ENCODE results near the gene KITLG.
"Not testable (repeated sequence)": the region's sequence is repeated elsewhere in the genome, so short reads cannot be mapped to it uniquely, and the experiment has no call there.

Gene KITLG

GRCh38 chr12:88544991-88545980, 35.0 kb downstream of the KITLG start:
- DNase-seq (ENCODE audit: low read depth in 2 of 3, low spot score in 1 of 3), result no peak

- DNase-seq (ENCODE audit: low read depth in 2 of 3, low spot score in 1 of 3), result no peak
These were observed 40.4 kb downstream of the KITLG start for GRCh38 chr12:88539893-88540292.

- DNase-seq (ENCODE audit: low read depth in 2 of 3, low spot score in 1 of 3), result no peak
These were observed 41.6 kb downstream of the KITLG start for GRCh38 chr12:88538697-88539096.

GRCh38 chr12:88538250-88538649, 42.0 kb downstream of the KITLG start:
- no peak for DNase-seq (ENCODE audit: low read depth in 2 of 3, low spot score in 1 of 3)

GRCh38 chr12:88530868-88531267, 49.4 kb downstream of the KITLG start:
- DNase-seq (ENCODE audit: low read depth in 2 of 3, low spot score in 1 of 3), result no peak

GRCh38 chr12:88529531-88530488, 50.5 kb downstream of the KITLG start:
- DNase-seq (ENCODE audit: low read depth in 2 of 3, low spot score in 1 of 3), result no peak

- no peak for DNase-seq (ENCODE audit: low read depth in 2 of 3, low spot score in 1 of 3)
These were observed 57.3 kb downstream of the KITLG start for GRCh38 chr12:88522961-88523360.

GRCh38 chr12:88520436-88520820, 59.8 kb downstream of the KITLG start:
- no peak for DNase-seq (ENCODE audit: low read depth in 2 of 3, low spot score in 1 of 3)

GRCh38 chr12:88519802-88520435, 60.4 kb downstream of the KITLG start:
- no peak for DNase-seq (ENCODE audit: low read depth in 2 of 3, low spot score in 1 of 3)

- no peak for DNase-seq (ENCODE audit: low read depth in 2 of 3, low spot score in 1 of 3)
These were observed 61.3 kb downstream of the KITLG start for GRCh38 chr12:88518863-88519403.

- no peak for DNase-seq (ENCODE audit: low read depth in 2 of 3, low spot score in 1 of 3)
These were observed 63.5 kb downstream of the KITLG start for GRCh38 chr12:88516811-88517210.

- no peak for DNase-seq (ENCODE audit: low read depth in 2 of 3, low spot score in 1 of 3)
These were observed 69.4 kb downstream of the KITLG start for GRCh38 chr12:88510843-88511242.

GRCh38 chr12:88509851-88510250, 70.4 kb downstream of the KITLG start:
- DNase-seq (ENCODE audit: low read depth in 2 of 3, low spot score in 1 of 3), result no peak

- no peak for DNase-seq (ENCODE audit: low read depth in 2 of 3, low spot score in 1 of 3)
These were observed 70.9 kb downstream of the KITLG start for GRCh38 chr12:88509347-88509746.

GRCh38 chr12:88507851-88508250, 72.4 kb downstream of the KITLG start:
- not testable (repeated sequence) for DNase-seq (ENCODE audit: low read depth in 2 of 3, low spot score in 1 of 3)

GRCh38 chr12:88507270-88507669, 73.0 kb downstream of the KITLG start:
- no peak for DNase-seq (ENCODE audit: low read depth in 2 of 3, low spot score in 1 of 3)

- DNase-seq (ENCODE audit: low read depth in 2 of 3, low spot score in 1 of 3), result no peak
These were observed 74.6 kb downstream of the KITLG start for GRCh38 chr12:88505696-88506095.

- DNase-seq (ENCODE audit: low read depth in 2 of 3, low spot score in 1 of 3), result no peak
These were observed 77.0 kb downstream of the KITLG start for GRCh38 chr12:88503281-88503703.

GRCh38 chr12:88501972-88502938, 78.0 kb downstream of the KITLG start:
- DNase-seq (ENCODE audit: low read depth in 2 of 3, low spot score in 1 of 3), result no peak

GRCh38 chr12:88496891-88497371, 83.3 kb downstream of the KITLG start:
- DNase-seq (ENCODE audit: low read depth in 2 of 3, low spot score in 1 of 3), result no peak

Measured in stimulated activated CD4-positive, alpha-beta T cell treated with anti-CD3 and anti-CD28 coated beads, Interleukin-12 subunit alpha, Interleukin-12 subunit beta, amount 100 ng/mL, for 48 hours (primary cell).